Activated T-helper 2 cell treated with anti-CD3 and anti-CD28 coated beads, Interferon-gamma antibody, Interleukin-2, Interleukin-4, amounts not matched to agents 10 μg/mL and 5 μg/mL and 100 μg/mL, durations not matched to agents 14 hours and 24 hours and 36 hours (primary cell): ENCODE data around the gene XK. TPM values are rescaled to one million over a fixed set of nuclear protein-coding genes. Genes with fewer than 3 reads are reported as not detected.
A peak's percentile ranks its signal among the peaks of the same experiment; 100 is the strongest.
"Not testable (repeated sequence)": the region's sequence is repeated elsewhere in the genome, so short reads cannot be mapped to it uniquely, and the experiment has no call there.

ENCODE experiments used
- DNase-seq: peaks from one replicate; pipeline ENCODE4 v3.0.0; 2021; ENCODE audit warnings: low spot score
- H3K27ac Mint-ChIP-seq: one replicate; pipeline ENCODE4 v1.8.0; 2021; ENCODE audit warnings: mixed read lengths
- H3K27me3 Mint-ChIP-seq: one replicate; pipeline ENCODE4 v1.8.0; 2021; ENCODE audit warnings: low read depth, mixed read lengths
- H3K36me3 Mint-ChIP-seq: one replicate; pipeline ENCODE4 v1.8.0; 2021; ENCODE audit warnings: low read depth, mixed read lengths
- H3K4me1 Mint-ChIP-seq: one replicate; pipeline ENCODE4 v1.8.0; 2021; ENCODE audit warnings: low read depth, mixed read lengths
- H3K4me3 Mint-ChIP-seq: one replicate; pipeline ENCODE4 v1.8.0; 2021; ENCODE audit warnings: low read depth, mild to moderate bottlenecking, moderate library complexity, mixed read lengths
- H3K9me3 Mint-ChIP-seq: one replicate; pipeline ENCODE4 v1.8.0; 2021; ENCODE audit warnings: mixed read lengths
- intact Hi-C: fragments of 100-400 bp; cut with micrococcal nuclease; formaldehyde crosslinking; loops from one replicate; pipeline ENCODE4 v1.15.1; 2023
- total RNA-seq: library from RNA; stranded (reverse); gene quantifications from 2 replicates; pipeline ENCODE4 v1.2.3, GENCODE V29; 2022

The XK gene
- total RNA-seq, 1 donor from 2014 or later, result 0.34 TPM

DNA sequence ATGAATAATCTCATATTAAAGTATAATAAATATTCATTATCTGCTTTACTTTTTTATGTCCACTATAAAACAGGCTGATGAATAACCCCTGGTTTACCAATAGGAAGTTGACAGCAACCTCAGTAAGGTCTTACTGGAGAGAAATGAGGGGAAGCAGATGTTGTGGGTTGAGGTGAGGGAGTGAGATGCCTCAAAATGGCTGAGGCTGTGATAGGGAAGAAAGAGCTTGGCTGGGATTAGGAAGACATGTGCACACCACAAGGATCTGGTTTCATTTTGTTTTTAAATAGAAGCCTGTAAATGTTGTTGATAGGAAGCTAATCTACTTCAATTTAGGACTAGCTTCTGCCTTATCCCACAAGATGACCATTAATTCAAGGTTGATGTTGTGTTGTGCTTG lies 79.9 kb downstream of the XK start:
- H3K4me3 Mint-ChIP-seq, result no peak overlapping the region
- no peaks in the 10 kb centered on the region for H3K27me3 Mint-ChIP-seq
- H3K36me3 Mint-ChIP-seq, result no peaks in the 10 kb centered on the region
- H3K4me1 Mint-ChIP-seq, result peaks cover 8% of the 10 kb centered on the region
- H3K9me3 Mint-ChIP-seq, result no peaks in the 10 kb centered on the region
- DNase-seq, result no peak
- H3K27ac Mint-ChIP-seq, result no peak overlapping the region
- intact Hi-C loops, result no loop called here

DNA sequence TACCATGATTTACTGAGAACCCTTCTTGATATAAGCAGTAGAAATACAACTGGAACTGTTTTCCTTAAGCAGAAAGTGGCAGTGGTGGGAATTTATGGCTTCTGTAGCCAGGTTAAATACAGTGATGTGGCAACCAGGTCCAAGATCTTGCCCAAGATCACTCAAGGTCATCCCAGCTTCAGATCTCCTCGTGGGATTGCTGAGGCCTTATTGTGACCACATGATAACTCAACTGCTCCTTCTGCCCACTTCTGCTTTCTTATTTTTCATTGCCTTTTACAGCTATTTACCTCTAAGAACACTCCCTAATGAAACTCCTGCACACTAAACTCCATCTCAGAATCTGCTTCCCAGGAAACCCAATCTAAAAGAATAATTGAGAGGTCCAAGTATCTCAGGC lies 81.8 kb downstream of the XK start:
- no peaks in the 10 kb centered on the region for H3K27me3 Mint-ChIP-seq
- H3K36me3 Mint-ChIP-seq, result no peaks in the 10 kb centered on the region
- no peak overlapping the region for H3K4me3 Mint-ChIP-seq
- H3K9me3 Mint-ChIP-seq, result no peaks in the 10 kb centered on the region
- intact Hi-C loops, result no loop called here
- no peak for DNase-seq
- no peak overlapping the region for H3K27ac Mint-ChIP-seq
- H3K4me1 Mint-ChIP-seq, result peaks cover 8% of the 10 kb centered on the region

GRCh38 chrX:37768866-37769265 lies 83.3 kb downstream of the XK start:
- H3K9me3 Mint-ChIP-seq, H3K4me1 Mint-ChIP-seq, intact Hi-C loops, DNase-seq, H3K36me3 Mint-ChIP-seq, H3K27me3 Mint-ChIP-seq, H3K4me3 Mint-ChIP-seq, H3K27ac Mint-ChIP-seq: not testable (repeated sequence)

DNA sequence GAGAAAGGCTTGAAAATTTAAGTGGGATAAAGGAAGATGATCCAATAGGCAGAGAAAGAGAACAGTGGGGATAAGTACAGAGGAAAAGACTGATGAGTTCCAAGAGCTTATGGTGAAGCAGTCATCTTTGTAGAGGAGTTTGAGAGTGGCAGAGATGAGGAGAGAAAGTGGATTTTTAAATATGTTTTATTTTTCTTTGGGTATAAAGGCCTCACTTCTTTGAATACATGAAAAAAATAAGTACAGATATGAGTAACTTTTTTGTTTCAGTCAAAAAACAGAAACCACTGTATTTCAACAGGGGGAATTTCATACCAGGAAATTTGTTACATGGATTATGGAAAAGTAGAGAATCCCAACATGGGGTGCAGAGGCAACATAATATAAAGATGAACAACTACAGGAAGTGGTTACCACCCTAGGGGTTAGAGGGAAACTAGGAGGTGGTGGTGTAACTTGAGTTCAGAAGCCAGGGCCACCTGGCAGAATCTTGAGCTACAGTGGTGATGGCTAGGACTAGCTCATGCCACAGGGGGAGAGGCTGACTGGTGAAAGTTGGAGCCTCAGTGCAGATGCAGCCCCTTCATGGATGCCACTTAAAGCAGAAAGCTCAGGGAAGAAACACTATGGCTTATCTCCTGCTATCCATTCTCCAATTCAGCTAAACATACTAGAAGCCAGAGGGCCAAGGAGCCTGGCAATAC lies 90.8 kb downstream of the XK start:
- peak overlapping the region; percentile 26 for H3K4me3 Mint-ChIP-seq
- intact Hi-C loops, result loop anchor here (1.0 to 2.0 kb wide), 2 partner anchors 21 to 30 kb away; no protein-coding TSS in a partner anchor

DNA sequence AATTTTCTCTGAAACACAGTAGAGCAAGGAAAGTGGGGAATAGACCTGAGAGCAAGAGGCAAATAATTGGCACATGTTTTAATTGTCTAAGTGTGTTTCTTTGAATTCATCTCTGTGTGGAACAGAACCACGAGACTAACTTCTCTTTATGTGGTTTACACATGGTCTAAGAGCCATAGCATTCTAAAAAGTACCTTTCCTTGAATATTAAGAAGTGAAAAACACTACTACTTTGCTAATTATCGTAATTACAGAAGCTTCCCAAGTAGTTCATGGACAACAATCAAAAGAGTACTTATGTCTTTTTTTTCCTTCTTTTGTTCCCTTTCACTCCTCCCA lies 91.4 kb downstream of the XK start:
- no peaks in the 10 kb centered on the region for H3K9me3 Mint-ChIP-seq
- H3K4me3 Mint-ChIP-seq, result no peak overlapping the region
- peak overlapping the region; percentile 12 for H3K27ac Mint-ChIP-seq
- no peaks in the 10 kb centered on the region for H3K27me3 Mint-ChIP-seq
- intact Hi-C loops, result loop anchor here (1.0 to 2.0 kb wide), 2 partner anchors 22 to 30 kb away; no protein-coding TSS in a partner anchor
- no peak for DNase-seq
- no peaks in the 10 kb centered on the region for H3K36me3 Mint-ChIP-seq
- peaks cover 20% of the 10 kb centered on the region for H3K4me1 Mint-ChIP-seq

More for the DNA sequence above, 90.8 kb downstream of the XK start:
- Mint-ChIP-seq H3K27ac (peak overlapping the region; percentile 28), H3K36me3 (no peaks in the 10 kb centered on the region), H3K27me3 (no peaks in the 10 kb centered on the region), H3K9me3 (no peaks in the 10 kb centered on the region), H3K4me1 (peaks cover 20% of the 10 kb centered on the region)
- no peak for DNase-seq

- H3K36me3 Mint-ChIP-seq, result no peaks in the 10 kb centered on the region
- H3K4me1 Mint-ChIP-seq, result peaks cover 20% of the 10 kb centered on the region
- intact Hi-C loops, result no loop called here
- H3K27me3 Mint-ChIP-seq, result no peaks in the 10 kb centered on the region
- H3K9me3 Mint-ChIP-seq, result no peaks in the 10 kb centered on the region
- no peak for DNase-seq
- H3K4me3 Mint-ChIP-seq, result no peak within 1 kb of the TSS
- no peak within 1 kb of the TSS for H3K27ac Mint-ChIP-seq
These were observed 94.3 kb downstream of the XK start, which contains the start of gene CYBB for GRCh38 chrX:37779857-37780256. TSS of gene CYBB (plus strand) at chrX:37780059. CDS start at chrX:37780078, 19 bp downstream.

DNA sequence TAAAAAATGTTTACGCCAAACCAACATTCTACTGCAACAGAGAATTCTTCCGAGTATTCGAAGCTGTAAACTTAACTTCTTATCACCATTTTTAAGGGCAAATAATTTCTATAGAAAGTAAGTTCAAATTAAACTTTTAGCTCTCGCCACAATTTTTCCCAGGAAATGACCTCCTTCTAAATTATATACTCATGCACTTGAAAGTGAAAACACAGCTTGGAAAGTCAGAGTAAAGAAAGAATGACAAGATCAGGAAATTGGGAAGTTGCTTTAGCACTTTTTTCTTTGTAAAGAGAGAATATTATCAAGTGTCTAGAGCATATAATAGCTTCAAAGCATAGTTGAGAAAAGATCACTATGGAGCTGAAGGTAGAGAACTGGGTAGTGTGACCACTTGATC lies 95.5 kb downstream of the XK start:
- H3K4me1 Mint-ChIP-seq, result peaks cover 13% of the 10 kb centered on the region
- DNase-seq, result no peak
- intact Hi-C loops, result no loop called here
- no peaks in the 10 kb centered on the region for H3K9me3 Mint-ChIP-seq
- H3K36me3 Mint-ChIP-seq, result no peaks in the 10 kb centered on the region
- H3K4me3 Mint-ChIP-seq, result no peak overlapping the region
- no peak overlapping the region for H3K27ac Mint-ChIP-seq
- H3K27me3 Mint-ChIP-seq, result no peaks in the 10 kb centered on the region

Other genes with a start within 250 kb of the XK start
- 0.11 and 0.16 TPM in 2 replicates for gene LANCL3, start 114.1 kb upstream of the XK start, total RNA-seq
- 0.09 TPM in 2 replicates for gene CYBB, start 94.3 kb downstream of the XK start, total RNA-seq
- 17.6 and 19.9 TPM in 2 replicates for gene DYNLT3, start 161.8 kb downstream of the XK start, total RNA-seq